Kidney glomerular epithelial cell (primary cell): Measurements from ENCODE around the gene SH2D5.
"Not testable (repeated sequence)": the region's sequence is repeated elsewhere in the genome, so short reads cannot be mapped to it uniquely, and the experiment has no call there.

ENCODE experiments used
- DNase-seq: peaks from one replicate; lab custom pipeline; 2025; lab: John Stamatoyannopoulos, UW

Gene SH2D5

GRCh38 chr1:20695515-20695914, 37.0 kb downstream of the SH2D5 start:
- DNase-seq = no peak

- no peak for DNase-seq
Measured at GRCh38 chr1:20693623-20694022, 38.9 kb downstream of the SH2D5 start.

- DNase-seq = no peak
Measured at GRCh38 chr1:20691872-20692271, 40.6 kb downstream of the SH2D5 start.

- DNase-seq = no peak
Measured at GRCh38 chr1:20689645-20690056, 42.9 kb downstream of the SH2D5 start.

DNA sequence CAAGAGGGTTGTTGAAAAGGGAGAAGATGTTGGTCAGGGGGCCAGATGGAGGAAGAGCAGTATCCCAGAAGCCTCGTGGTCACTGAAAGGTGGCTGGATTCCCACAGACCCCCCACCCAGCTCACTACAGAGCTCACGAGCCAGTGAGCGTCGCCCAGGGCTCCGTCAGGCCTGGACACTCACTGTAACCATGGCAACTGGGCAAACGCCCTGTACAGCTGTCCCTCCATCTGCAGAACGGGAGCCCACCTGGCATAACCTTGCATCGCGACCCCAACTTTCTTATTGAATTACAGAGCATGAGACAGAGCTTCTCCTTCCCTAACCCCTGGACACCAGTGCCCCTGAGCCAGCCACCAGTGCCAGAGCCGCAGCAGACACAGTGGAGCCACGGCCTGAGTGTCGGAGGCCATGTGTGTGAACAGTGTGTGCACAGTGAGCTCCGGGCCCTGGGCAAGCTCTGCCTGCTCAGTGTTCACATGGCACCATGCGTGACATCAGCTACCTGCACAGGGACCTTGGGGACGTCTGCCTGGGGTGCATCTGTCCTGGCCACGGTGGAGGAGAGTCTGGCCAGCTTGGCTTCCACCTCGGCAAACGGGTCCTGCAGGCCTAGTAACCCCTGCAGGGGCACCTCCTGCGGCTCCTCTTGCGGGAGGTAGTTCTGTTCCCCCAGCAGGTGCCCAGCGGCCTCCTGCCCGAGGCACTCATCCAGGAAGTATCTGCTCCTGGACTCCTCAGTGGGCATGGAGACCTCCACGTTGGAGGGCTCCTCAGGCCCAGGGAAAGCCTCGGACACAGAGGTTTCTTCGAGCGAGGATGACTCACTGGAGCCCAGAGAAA, 45.4 kb downstream of the SH2D5 start:
- DNase-seq = no peak

GRCh38 chr1:20685741-20686140, 46.8 kb downstream of the SH2D5 start:
- DNase-seq = no peak

DNA sequence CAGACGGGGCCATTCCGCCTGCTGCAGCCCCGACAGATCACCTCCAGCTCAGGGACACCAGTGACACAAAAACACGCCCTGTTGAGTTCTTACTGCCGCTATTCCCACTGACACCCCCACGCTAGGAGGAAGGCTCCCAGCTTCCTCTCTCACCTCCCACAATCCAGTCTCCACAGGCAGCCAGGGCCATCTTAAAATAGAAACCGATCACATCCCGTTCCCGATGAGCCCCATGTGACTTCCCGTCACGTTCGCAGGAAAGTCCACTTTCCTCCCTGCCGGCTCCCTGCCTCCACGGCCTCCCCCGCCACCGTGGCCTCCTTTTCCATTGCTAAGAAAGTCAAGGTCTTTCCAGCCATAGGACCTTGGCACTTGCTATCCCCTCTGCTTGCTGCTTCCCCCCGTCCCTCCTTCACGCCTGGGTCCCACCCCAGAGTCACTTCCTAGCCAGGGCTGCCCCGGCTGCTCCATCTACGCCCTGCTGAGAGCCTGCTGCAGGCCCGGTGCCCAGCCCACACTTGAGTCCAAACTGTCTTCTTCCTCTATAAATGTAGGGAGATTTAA, 47.3 kb downstream of the SH2D5 start:
- no peak for DNase-seq

DNA sequence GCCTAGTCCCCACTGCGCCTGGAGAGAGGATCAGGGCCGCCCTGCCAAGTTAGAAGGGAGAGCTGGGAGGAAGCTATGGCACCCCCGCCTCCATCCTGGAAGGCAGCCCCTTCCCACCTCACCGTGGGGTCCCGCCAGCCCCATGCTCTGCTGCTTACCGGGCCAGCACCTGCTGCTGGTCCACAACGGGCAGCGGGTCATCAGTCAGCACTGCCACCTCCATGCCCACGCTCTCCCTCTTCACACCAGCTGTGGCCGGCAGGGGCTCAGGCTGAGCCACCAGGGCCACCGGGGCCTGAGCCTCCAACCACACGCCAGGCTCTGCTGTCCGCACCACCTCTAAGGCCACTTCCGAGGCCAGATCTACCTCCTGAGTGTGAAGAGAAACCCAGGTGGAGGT, 47.9 kb downstream of the SH2D5 start:
- DNase-seq = no peak

- no peak for DNase-seq
Measured at GRCh38 chr1:20684050-20684620, 48.4 kb downstream of the SH2D5 start.

GRCh38 chr1:20683614-20684013, 48.9 kb downstream of the SH2D5 start:
- DNase-seq = no peak

- DNase-seq = no peak
Measured at GRCh38 chr1:20682571-20683236, 49.8 kb downstream of the SH2D5 start.

DNA sequence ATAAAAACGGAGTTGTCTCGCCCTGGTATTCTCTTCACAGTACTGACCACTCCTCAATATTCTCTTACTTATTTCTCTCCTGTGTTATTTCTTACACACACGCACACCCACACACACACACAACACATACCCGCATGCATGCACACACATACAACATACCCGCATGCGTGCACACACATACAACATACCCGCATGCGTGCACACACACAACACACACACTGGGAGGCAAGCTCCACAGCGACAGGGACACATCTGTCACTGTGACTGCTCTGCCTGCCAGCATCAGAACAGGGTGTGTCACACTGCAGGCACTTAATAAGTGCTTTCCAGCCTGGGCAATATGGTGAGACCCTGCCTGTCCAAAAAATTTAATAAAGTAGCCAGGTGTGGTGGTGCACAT, 50.5 kb downstream of the SH2D5 start:
- DNase-seq = no peak

GRCh38 chr1:20680269-20680668, 52.2 kb downstream of the SH2D5 start:
- DNase-seq = no peak

GRCh38 chr1:20678599-20678998, 53.9 kb downstream of the SH2D5 start:
- DNase-seq = no peak

GRCh38 chr1:20673626-20674025, 58.9 kb downstream of the SH2D5 start:
- not testable (repeated sequence) for DNase-seq

- no peak for DNase-seq
Measured at GRCh38 chr1:20672265-20672632, 60.3 kb downstream of the SH2D5 start.

DNA sequence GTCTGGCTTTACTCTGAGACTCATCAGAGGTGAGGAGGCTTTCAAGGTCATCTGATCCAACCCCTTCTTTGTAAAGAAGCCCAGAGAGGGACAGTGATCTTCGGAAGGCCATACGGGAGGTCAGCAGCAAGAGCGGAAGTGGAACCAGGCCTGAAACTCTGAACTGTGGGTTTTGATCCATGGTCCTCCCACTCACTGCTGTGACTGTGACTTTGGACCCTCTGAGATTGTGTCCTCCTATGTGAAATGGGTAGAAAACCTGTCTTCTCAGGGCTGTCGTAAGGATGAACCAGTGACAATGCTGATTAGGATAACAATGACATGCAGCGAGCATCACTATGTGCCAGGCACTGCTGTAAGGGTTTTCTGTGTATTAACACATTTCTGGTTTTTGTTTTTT, 61.6 kb downstream of the SH2D5 start:
- no peak for DNase-seq
